Activated naive CD4-positive, alpha-beta T cell (primary cell): ENCODE measurements around the gene HAUS3.

ENCODE experiments used
- DNase-seq, 4 experiments: peaks; one replicate each; lab custom pipeline; 2025; lab: John Stamatoyannopoulos, UW

HAUS3 gene

GRCh38 chr4:2263926-2264321 lies 22.0 kb upstream of the HAUS3 start:
- no peak for DNase-seq

- no peak for DNase-seq
Measured at GRCh38 chr4:2262944-2263250, 21.0 kb upstream of the HAUS3 start.

DNA sequence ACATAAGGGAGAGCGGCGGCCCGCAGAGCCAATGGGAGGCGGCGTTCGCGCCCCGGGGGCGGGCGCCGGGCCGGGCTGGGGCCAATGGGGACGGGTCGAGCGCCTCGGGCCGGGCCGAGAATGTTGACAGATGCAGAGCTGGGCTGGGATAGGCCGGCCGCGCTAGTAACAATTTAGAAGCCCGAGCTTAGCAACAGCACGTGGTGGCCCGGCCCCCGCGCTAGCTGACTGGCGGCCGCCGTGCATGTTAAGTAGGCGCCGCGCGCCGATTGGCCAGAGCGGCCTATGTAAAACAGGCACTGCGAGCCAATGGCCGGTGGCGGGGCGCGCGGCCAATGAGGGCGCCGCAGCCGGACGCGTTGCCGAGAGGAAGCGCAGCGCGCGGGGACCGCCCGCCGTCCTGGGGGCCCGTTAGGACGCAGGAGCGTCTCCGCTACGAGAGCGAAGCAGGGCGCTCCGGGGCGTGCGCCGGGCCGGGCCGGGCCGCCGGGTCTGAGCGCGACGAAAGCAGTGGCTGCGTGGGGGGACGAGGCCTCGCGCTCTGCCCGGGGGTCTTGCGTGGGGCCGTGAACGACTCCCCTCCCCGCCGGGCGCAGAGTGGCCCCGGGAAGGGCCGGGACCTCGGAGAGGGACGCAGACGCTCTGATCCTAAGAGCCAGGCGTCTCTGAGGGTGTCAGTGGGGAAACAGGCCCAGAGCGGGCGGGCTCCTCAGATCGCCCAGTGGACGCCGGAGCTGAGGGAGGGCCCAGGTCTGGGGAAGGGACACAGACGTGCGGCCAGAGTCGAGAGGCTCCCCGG lies 20.4 kb upstream of the HAUS3 start:
- DNase-seq, result peak; percentile 93 to 97 (median 95)

- no peak for DNase-seq
Measured at GRCh38 chr4:2261853-2262144, 19.9 kb upstream of the HAUS3 start, which contains the start of gene MXD4. Gene MXD4 (minus strand): TSS chr4:2262109. CDS start chr4:2261980, 129 bp downstream.

DNA sequence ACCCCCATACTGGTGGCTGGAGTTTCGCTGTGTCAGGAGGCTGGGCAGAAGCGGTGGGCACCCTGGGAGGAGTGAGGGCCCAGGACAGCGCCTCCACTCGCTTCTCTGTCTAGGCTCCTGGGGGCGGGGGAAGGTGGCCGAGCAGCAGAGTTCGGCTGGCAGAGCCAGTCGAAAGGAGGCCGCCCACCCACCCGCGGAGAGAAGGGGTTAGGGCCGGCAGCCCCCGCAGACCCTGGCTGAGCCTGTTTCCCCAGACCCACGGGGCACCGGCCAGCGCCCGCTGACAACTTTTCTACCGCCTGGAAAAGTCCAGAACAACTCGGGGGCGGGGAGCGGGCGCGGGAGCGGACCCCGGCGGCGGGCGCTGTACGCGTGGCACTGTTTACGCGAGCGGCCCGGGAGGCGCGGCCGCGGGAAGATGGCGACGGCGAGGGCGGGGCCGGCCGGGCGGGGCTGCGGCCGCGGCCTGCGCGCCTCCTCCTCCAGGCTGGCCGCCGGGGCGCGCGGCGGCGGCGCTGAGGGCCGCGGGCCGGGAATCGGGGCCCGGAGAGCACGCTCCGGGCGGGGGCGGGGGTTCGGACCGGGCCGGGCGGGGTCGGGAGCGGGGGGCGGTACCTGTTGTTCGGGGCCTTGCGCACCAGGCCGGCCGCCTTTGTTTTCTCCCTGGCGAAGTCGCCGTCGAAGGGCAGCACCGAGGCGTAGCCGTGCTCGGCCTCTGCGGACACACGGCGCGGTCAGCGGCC lies 19.4 kb upstream of the HAUS3 start:
- DNase-seq, result peak in 2 of 4 experiments; percentile 38 to 58

GRCh38 chr4:2260344-2261109 lies 18.6 kb upstream of the HAUS3 start:
- DNase-seq, result no peak

DNA sequence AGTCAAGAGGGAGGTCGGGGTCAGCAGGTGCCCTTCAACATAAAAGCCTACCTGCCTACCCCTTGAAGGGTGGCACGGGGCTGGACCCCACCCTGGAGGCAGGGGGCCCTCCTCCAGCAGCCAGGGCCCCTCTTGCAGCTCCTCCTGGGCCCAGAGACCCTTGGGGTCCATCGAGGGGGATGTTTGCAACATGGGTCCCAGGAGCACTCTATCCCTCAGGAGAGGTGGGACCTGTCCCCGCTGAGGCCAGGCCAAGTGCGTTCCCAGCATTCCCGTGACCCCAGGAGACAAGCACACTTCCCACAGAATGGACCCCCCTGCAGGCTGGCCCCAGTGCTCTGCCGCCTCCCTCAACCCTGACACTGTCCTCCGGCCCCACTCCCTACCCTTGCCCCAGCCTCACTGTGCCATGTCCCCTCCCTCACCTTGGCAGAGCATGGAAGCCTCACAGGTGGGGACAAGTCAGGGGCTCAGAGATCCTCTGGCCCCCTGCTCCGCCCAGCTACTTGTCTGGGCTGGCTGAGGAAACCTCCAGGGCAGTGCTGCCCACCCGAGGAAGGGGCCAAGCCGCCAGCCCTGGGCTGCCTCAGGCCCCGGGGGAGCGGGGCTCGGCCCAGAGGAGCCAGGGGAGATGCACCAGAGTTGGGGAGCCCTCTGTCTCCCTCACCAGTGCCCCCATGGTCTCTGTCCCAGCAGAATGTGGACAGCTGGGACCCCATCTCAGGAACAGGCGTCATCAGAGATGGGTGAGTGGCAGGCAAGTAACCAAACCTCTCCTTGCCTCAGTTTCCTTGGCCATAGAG lies 17.8 kb upstream of the HAUS3 start:
- no peak for DNase-seq

DNA sequence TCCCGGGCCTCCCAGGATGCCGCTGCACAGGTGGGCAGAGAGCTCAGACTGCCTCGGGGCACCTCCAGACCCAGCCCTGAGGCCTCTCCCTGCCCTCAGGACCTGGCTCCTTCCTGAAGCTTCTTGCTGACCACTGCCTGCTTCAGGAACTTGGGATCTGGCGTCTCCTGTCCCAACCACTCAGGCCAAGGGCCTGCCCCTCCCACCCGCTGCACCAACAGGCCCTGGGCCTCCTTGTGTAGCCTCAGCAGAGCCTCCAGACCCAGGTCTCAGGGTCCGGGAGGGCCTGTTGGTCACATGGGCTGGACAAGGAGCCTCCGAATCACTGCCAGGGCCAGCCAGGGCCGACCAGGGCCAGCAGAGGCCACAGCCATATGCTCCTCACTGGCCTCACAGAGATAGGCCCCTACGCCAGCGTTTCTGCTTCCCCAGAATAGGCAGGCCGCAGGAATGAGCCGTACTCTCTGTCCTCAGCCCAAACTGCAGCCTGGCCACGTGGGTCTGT lies 17.2 kb upstream of the HAUS3 start:
- no peak for DNase-seq

DNA sequence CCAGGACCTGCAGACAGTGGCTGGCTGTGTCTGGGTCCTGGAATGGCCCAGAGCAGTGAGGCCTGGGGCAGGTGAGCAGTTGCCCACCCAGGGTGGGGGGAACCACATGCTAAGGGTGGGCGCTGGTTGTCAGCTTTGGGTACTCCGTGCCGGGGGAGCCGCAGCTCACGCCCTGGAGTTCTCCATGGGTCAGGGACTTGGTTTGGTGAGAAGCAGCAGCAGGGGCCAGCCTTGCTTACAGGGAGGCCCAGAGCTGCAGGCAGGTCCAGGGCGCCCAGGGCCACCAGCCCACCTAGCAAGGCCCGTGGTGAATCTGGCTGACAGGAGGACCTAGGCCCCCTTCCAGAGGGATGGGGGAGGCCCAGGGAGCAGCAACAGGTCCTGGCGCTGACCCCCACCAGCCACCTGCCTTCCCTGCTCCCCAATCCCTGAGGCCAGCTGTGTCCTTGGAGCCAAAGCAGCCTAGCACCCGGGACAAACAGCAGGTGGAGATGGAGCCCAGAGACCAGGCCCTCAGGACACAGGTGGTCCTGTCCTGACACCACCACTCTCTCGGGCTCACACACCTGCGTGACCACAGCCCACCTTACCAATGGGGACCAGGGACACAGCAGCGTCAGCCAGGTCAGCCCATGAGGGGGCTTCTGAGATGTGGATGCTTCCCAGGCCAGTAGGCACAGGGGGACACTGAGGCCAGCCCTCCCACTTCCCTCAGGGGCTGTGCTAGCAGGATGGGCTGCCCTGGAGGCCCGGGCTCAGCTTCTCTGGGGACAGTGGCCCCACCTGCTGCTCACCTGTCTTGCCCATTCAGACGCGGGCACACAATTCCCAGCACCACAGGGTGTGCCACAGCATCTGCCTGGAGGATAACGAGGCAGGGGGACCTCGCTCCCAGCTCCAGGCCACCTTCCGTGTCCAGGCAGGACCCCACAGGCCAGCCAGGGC lies 16.4 kb upstream of the HAUS3 start:
- no peak for DNase-seq

GRCh38 chr4:2257361-2258081 lies 15.6 kb upstream of the HAUS3 start:
- DNase-seq, result no peak

DNA sequence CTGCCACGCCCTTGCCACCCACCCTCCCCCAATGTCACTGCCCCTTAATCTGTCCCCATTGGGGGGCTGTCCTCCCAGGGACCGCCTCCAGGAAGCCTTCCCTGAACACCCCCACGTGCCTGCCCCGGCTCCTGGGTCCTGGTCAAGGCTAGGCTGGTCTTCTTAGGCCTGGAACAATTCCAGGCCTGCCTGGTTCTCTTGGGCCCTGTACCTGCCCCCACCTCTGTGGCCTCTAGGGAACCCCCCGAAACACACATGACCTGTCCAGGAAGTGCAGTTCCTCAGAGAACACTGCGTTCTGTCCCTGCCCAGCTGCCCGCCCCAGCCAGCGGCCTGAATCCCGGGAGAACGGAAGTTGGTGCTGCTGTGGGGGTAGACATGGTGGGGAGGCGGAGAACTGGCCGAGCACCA lies 14.9 kb upstream of the HAUS3 start:
- no peak for DNase-seq

- no peak for DNase-seq
Measured at GRCh38 chr4:2256156-2256731, 14.3 kb upstream of the HAUS3 start.

- no peak for DNase-seq
Measured at GRCh38 chr4:2255501-2256155, 13.7 kb upstream of the HAUS3 start.

GRCh38 chr4:2254665-2255500 lies 13.0 kb upstream of the HAUS3 start:
- DNase-seq, result no peak

DNA sequence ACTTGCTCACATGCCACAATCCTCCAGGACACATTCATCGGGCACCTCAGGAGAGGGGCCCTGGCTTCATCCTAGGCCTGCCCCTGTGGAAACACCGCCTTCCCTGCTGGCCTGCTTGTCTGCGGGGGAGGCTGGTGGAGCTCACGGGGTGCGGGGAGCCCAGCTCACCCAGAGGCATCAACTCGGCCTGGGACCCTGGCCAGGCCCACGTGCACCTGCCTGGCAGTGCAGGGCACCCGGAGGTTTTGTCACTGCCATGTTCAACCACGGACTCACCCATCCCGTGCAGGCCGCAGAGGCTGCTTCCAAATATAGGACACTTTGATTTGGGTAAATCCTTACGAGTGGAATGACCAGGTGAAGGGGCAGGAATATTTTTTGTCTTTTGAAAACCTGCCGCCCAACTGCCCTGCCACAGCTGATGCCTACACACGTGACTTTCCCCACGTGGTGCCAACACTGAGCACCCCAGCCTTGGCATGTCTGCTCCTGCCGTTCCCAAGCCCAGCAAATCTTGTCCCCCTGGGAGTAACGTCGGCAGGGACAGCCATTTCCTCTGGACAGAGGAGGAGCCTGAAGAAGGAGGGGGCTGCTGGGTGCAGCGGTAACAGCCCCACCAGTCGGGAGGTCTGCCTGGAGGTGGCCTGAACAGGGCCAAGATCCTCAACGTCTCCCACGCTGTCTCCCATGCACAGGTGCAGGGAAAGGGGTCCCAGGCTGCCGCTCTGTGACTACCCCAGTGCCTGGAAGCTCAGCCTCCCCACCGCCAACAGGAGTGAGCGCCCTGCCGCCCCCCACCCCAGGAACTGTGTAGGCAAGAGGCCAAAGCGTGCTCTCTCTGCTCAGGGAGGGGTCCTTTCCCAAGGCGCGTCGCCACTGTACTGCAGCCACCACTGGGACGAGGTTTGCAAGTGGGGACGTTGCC lies 11.5 kb upstream of the HAUS3 start:
- no peak for DNase-seq

DNA sequence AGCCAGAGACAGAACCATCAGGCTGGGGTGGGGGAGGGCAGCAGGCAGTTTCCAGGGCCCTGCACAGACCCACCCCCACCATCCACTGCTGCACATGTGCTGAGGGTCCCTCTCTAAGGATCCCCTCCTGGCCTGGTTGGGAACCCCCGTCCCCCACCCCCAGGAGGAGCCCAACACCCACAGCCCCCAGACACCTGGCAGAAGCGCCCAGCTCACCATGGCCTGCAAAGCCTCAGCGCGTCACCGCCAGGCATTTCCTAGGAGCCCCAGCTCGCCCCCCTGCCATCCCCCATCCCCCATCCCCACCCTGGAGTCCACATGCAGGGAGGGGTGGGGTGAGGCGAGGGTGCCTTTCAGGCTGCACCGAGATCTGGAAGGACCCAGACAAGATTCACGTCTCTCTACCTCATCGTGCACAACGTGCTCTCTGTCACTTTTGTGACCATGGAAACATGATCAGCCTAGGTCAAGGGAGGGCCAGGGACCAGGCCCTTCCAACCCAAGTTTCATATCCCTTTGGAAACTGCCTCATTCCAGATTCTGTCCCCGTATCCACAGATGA lies 10.7 kb upstream of the HAUS3 start:
- no peak for DNase-seq
